SK-N-SH (cell line): ENCODE measurements around the gene WASF3. TPM values are rescaled to one million over a fixed set of nuclear protein-coding genes. Genes with fewer than 3 reads are reported as not detected.

Experiments used
- CTCF ChIA-PET: fragments of 300-600, 350-600 bp; formaldehyde crosslinking; extraction: SDS; loops from one replicate; lab custom pipeline; 2021; lab: Yijun Ruan, JAX
- POLR2A ChIA-PET: fragments of 350-600 bp; sonication (Branson Sonifier 250); formaldehyde crosslinking; extraction: SDS; loops from one replicate; lab custom pipeline; 2020; ENCODE audit warnings: antibody characterized with exemption, inconsistent platforms; lab: Yijun Ruan, JAX
- DNase-seq: peaks from one replicate; pipeline ENCODE4 v3.0.0; 2012
- H2AFZ ChIP-seq: fragments of 200-600 bp; sonication (generic); 2 replicates; pipeline ENCODE4 v1.8.1; 2016; ENCODE audit warnings: antibody characterized with exemption, mild to moderate bottlenecking, low read depth
- H3F3A ChIP-seq: fragments of 200-600 bp; sonication (generic); replicated peaks from 2 replicates; pipeline ENCODE3; 2016; ENCODE audit warnings: antibody characterized with exemption, mild to moderate bottlenecking; ENCODE audit not compliant: insufficient read depth
- H3K27ac ChIP-seq, 2 experiments: fragments of 200-500 bp in 1 of 2; fragments of 200-600 bp in 1 of 2; sonication (Bioruptor generic) in 1 of 2; sonication (generic), shearing (Covaris generic) in 1 of 2; 2 replicates each; pipeline versions ENCODE4 v1.5.1 to v1.6.1; 2014 to 2016; ENCODE audit warnings: low read depth in 2 of 2, inconsistent platforms in 1 of 2, low read length in 1 of 2, mild to moderate bottlenecking in 1 of 2, mixed read lengths in 1 of 2
- H3K27me3 ChIP-seq: fragments of 200-600 bp; sonication (generic), shearing (Covaris generic); 2 replicates; pipeline ENCODE4 v1.6.1; 2016; ENCODE audit warnings: mixed run types; ENCODE audit not compliant: insufficient read depth
- H3K36me3 ChIP-seq, 2 experiments: fragments of 200-500 bp in 1 of 2; fragments of 200-600 bp in 1 of 2; sonication (Bioruptor generic) in 1 of 2; sonication (generic) in 1 of 2; replicated peaks in 1 of 2; 2 replicates each; pipeline versions ENCODE3 to v1.5.1; 2014 to 2016; ENCODE audit warnings: low read length in 1 of 2, mild to moderate bottlenecking in 1 of 2; ENCODE audit not compliant: insufficient read depth in 2 of 2, control insufficient read depth in 1 of 2
- H3K4me1 ChIP-seq, 2 experiments: fragments of 200-500 bp in 1 of 2; fragments of 200-600 bp in 1 of 2; sonication (Bioruptor generic) in 1 of 2; sonication (generic), shearing (Covaris generic) in 1 of 2; 2 replicates each; pipeline versions ENCODE4 v1.5.1 to v1.6.1; 2014 to 2016; ENCODE audit warnings: low read depth in 1 of 2, low read length in 1 of 2, mixed run types in 1 of 2; ENCODE audit not compliant: insufficient read depth in 2 of 2, control insufficient read depth in 1 of 2
- H3K4me2 ChIP-seq: fragments of 200-600 bp; sonication (generic), shearing (Covaris generic); 2 replicates; pipeline ENCODE4 v1.6.1; 2017; ENCODE audit warnings: mixed run types
- H3K4me3 ChIP-seq, 2 experiments: fragments of 200-500 bp in 1 of 2; fragments of 200-600 bp in 1 of 2; sonication (Bioruptor generic) in 1 of 2; sonication (generic), shearing (Covaris generic) in 1 of 2; 2 replicates each; pipeline versions ENCODE4 v1.5.1 to v1.8.1; 2014 to 2016; ENCODE audit warnings: low read depth in 2 of 2, inconsistent platforms in 1 of 2, low read length in 1 of 2, mild to moderate bottlenecking in 1 of 2, mixed read lengths in 1 of 2, moderate library complexity in 1 of 2
- H3K79me2 ChIP-seq: fragments of 200-600 bp; sonication (generic); 2 replicates; pipeline ENCODE4 v1.8.1; 2017; ENCODE audit warnings: mild to moderate bottlenecking; ENCODE audit not compliant: insufficient read depth
- H3K9ac ChIP-seq: fragments of 200-600 bp; sonication (generic); 2 replicates; pipeline ENCODE4 v1.6.1; 2017; ENCODE audit warnings: mixed run types
- H3K9me2 ChIP-seq: fragments of 200-600 bp; sonication (generic); 2 replicates; pipeline ENCODE4 v1.6.1; 2017; ENCODE audit warnings: mixed run types
- H3K9me3 ChIP-seq: fragments of 200-600 bp; sonication (generic); 2 replicates; pipeline ENCODE4 v1.6.1; 2017; ENCODE audit warnings: mixed run types, mild to moderate bottlenecking, moderate library complexity
- H4K20me1 ChIP-seq: fragments of 200-600 bp; sonication (generic); 2 replicates; pipeline ENCODE4 v1.6.1; 2017; ENCODE audit warnings: mild to moderate bottlenecking, mixed run types; ENCODE audit not compliant: insufficient read depth
- CHD2 ChIP-seq: fragments of 150-350 bp; IDR thresholded peaks from 2 replicates; pipeline ENCODE4 v1.6.1; 2018; ENCODE audit warnings: low read length; ENCODE audit not compliant: partially characterized antibody
- CTCF ChIP-seq: fragments of 200-600 bp; sonication (generic); IDR thresholded peaks from 2 replicates; pipeline ENCODE4 v1.6.1; 2017; ENCODE audit warnings: antibody characterized with exemption, mild to moderate bottlenecking, moderate library complexity
- ELF1 ChIP-seq: IDR thresholded peaks from 2 replicates; pipeline ENCODE4 v1.4.0; 2012
- EZH2phosphoT487 ChIP-seq: fragments of 200-600 bp; sonication (generic); IDR thresholded peaks from 2 replicates; pipeline ENCODE4 v1.6.1; 2017; ENCODE audit warnings: low read depth, mixed run types, mild to moderate bottlenecking, antibody characterized with exemption, moderate library complexity, borderline replicate concordance
- GABPA ChIP-seq: IDR thresholded peaks from 2 replicates; pipeline ENCODE4 v1.4.0; 2012; ENCODE audit warnings: low read depth, mild to moderate bottlenecking
- MXI1 ChIP-seq: IDR thresholded peaks from 2 replicates; pipeline ENCODE4 v1.6.1; 2012; ENCODE audit warnings: mild to moderate bottlenecking, low read depth, low read length, improper control_type of control experiment
- PBX3 ChIP-seq: IDR thresholded peaks from 2 replicates; pipeline ENCODE4; 2012
- RAD21 ChIP-seq: IDR thresholded peaks from 2 replicates; pipeline ENCODE4 v1.6.1; 2012; ENCODE audit warnings: mild to moderate bottlenecking, low read length
- SMC3 ChIP-seq: IDR thresholded peaks from 2 replicates; pipeline ENCODE4 v1.6.1; 2012; ENCODE audit warnings: low read depth, low read length, improper control_type of control experiment
- TCF12 ChIP-seq: IDR thresholded peaks from 2 replicates; pipeline ENCODE4 v1.4.0; 2012
- TEAD4 ChIP-seq: IDR thresholded peaks from 2 replicates; pipeline ENCODE4 v1.4.0; 2012; ENCODE audit warnings: mild to moderate bottlenecking, borderline replicate concordance; ENCODE audit not compliant: insufficient read depth
- USF1 ChIP-seq: IDR thresholded peaks from 2 replicates; pipeline ENCODE4 v1.4.0; 2012; ENCODE audit warnings: low read depth, borderline replicate concordance
- WGBS: methylation state at CpG from one replicate; pipeline ENCODE4 v1.1.6; 2017; ENCODE audit warnings: low lambda C conversion rate; 5-methylcytosine and 5-hydroxymethylcytosine counted together
- polyA plus RNA-seq, 3 experiments: library from polyadenylated mRNA; depleted of rRNA; stranded (reverse); fragments of >200 nt; gene quantifications; 2 replicates each; pipeline ENCODE4 v1.2.3, GENCODE V29; 2012
- TF ChIP-seq, protein P1 (sequence below): IDR thresholded peaks from 2 replicates; pipeline ENCODE4 v1.4.0; 2012; ENCODE audit warnings: low read depth

The WASF3 gene
- polyA plus RNA-seq, 1 of the 3 experiments (the other 2 are of a cell fraction) = 10.4 TPM

DNA sequence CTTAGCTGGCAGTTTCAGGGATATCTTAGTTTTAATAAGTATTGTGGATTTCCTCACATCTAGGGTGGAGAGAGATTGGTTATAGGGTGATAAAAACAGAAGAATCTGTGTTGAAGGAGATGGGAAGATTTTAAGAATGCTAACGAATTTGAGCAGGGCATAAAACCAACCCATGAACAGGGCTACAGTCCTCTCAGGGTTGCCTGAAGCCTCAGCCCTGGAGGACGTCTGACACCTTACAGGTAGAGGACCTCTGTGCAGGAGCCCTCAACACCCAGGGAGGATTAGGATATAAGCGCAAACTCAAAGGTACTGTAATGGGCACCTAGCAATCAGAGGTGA lies 461 bp upstream of the WASF3 start:
- DNase-seq = no peak
- CTCF ChIA-PET = interaction anchor here (1.0 to 4.1 kb wide), 7 partner anchors 19 to 316 kb away, joined by 3 to 22 read pairs (median 4); no protein-coding TSS in a partner anchor
- H3K79me2 ChIP-seq = peaks cover 38% of the 10 kb centered on the region

DNA sequence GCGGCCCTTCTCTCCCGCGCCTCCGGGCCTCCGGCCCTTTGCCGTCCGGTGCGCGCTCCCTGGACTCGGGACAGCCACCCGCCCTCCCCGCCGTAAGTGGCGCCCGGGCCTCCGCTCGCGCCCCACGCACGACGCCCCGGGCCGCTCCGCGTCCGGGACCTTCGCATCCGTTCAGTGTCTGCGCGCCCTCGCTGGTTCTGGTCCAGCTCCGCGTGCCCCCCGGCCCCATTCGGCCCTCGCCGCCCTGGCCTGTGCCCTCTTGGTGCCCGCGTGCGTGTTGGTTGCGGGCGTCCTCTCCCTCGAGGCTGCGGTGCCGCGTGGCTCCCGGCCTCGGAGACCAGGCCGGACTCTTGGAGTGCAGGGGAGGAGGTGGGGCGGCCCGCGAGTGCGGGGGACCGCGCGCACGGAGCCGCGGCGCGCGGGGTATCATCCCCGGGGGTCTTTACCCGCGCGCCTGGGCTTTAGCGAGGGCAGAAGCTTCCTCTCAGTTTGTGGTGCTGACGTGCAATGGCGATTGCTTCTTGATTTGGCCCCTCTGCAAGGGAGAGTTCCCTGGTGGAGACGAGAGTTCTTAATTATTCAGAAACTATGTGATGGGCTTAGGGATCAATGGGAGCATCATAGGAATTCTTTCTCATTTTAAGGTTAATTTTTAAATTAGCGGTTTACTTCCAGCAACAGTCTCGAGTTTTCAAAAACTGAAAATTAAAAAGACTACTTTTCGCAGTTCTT lies 757 bp downstream of the WASF3 start:
- TF ChIP-seq RAD21 (0 out of 2 replicates have a peak, but pooled peaks have one; percentile 4), USF1 (no peak), MXI1 (peak; percentile 29; the same call in 1 of the 2 replicates), TEAD4 (no peak)
- TF ChIP-seq, protein P1, sequence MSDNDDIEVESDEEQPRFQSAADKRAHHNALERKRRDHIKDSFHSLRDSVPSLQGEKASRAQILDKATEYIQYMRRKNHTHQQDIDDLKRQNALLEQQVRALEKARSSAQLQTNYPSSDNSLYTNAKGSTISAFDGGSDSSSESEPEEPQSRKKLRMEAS = peak; percentile 47; the same call in 1 of the 2 replicates
- TF ChIP-seq, all 33 proteins: peak for 3
- peak overlapping the region; percentile 79 for H3K9ac ChIP-seq
- H3K4me2 ChIP-seq = peak overlapping the region; percentile 93
- peaks cover 0 to 26% of the 10 kb centered on the region in 2 experiments; a peak in 2 of 4 replicates for H3K4me1 ChIP-seq
- ChIA-PET CTCF (interaction anchor here (0.9 to 4.1 kb wide), 9 partner anchors 28 to 373 kb away, joined by 3 to 22 read pairs (median 3); no protein-coding TSS in a partner anchor), POLR2A (no interaction called here)
- peak overlapping the region; percentile 66; the same call in 1 of the 2 replicates for H2AFZ ChIP-seq
- 9% methylated on average over 20 of the region's 73 CpGs for WGBS
- H3F3A ChIP-seq = peaks cover 7% of the 10 kb centered on the region
- H3K79me2 ChIP-seq = peaks cover 49% of the 10 kb centered on the region
- H3K9me3 ChIP-seq = no peaks in the 10 kb centered on the region
- no peaks in the 10 kb centered on the region for H3K27me3 ChIP-seq
- H3K4me3 ChIP-seq = peak overlapping the region; percentile 80 to 81
- DNase-seq = peak; percentile 73
- no peaks in the 10 kb centered on the region for H3K9me2 ChIP-seq
- no peaks in the 10 kb centered on the region for H3K36me3 ChIP-seq
- peaks cover 4% of the 10 kb centered on the region; the same call in 1 of the 2 replicates for H4K20me1 ChIP-seq
- peak overlapping the region; percentile 10 to 73; a peak in 3 of 4 replicates for H3K27ac ChIP-seq

More for the DNA sequence above, 461 bp upstream of the WASF3 start:
- Histone ChIP-seq H3K4me3 (peak overlapping the region; percentile 67 to 81), H3K4me2 (peak overlapping the region; percentile 80), H3K9ac (no peak overlapping the region), H3K9me2 (no peaks in the 10 kb centered on the region), H3K27me3 (no peaks in the 10 kb centered on the region), H3K27ac (peak overlapping the region in 1 of 2 experiments; percentile 55; a peak in 1 of 4 replicates), H4K20me1 (no peaks in the 10 kb centered on the region), H3F3A (peaks cover 6% of the 10 kb centered on the region), H3K36me3 (no peaks in the 10 kb centered on the region), H3K9me3 (no peaks in the 10 kb centered on the region), H3K4me1 (peaks cover 0 to 20% of the 10 kb centered on the region in 2 experiments; a peak in 2 of 4 replicates), H2AFZ (peak overlapping the region; percentile 95)
- TF ChIP-seq PBX3 = no peak
- no peak for TF ChIP-seq CTCF
- TF ChIP-seq EZH2phosphoT487 = no peak
- TF ChIP-seq, protein P1 = no peak
- no peak for TF ChIP-seq TCF12
- TF ChIP-seq ELF1 = no peak
- TF ChIP-seq SMC3 = no peak
- no peak for TF ChIP-seq CHD2
- no peak for TF ChIP-seq GABPA
- WGBS = 0% methylated on average over 2 of the region's 3 CpGs
- POLR2A ChIA-PET = interaction anchor here (0.6 kb wide), 1 partner anchor 18 kb away, joined by 3 read pairs; no protein-coding TSS in a partner anchor
